GM19035 (cell line): ENCODE measurements around the gene VPS13A.

Experiments used
- ATAC-seq: cut with Tn5 transposase; IDR thresholded peaks from one replicate; pipeline ENCODE4 v1.9.1; 2021; ENCODE audit not compliant: unreplicated experiment

Gene VPS13A

GRCh38 chr9:77177143-77177893 is at the start of gene VPS13A:
Gene VPS13A, plus strand, starts transcription at chr9:77177534. Its CDS starts 171 bp downstream, at chr9:77177705.
- peak; percentile 87 for ATAC-seq

- ATAC-seq, result no peak
These were observed 49.1 kb upstream of the VPS13A start for GRCh38 chr9:77128125-77128789.

GRCh38 chr9:77131399-77131798 is 45.9 kb upstream of the VPS13A start:
- ATAC-seq, result no peak

DNA sequence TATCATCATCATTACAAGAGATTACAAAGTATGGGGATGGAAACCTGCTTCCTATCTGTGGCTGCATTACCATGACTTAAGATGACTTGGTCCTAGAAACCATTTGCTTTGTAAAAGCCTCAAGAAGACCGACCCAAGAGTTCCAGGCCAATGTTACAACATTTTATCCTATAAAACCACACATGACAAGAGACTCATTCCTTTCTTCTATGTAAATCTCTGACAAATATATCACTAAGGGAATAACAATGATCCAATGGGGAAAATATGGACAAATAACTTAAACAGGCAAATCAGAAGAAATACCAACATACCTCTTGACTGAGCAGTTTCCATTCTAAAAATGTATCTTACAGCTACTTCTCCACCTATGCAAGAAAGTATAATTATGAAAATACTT is 44.3 kb upstream of the VPS13A start:
- ATAC-seq, result no peak

DNA sequence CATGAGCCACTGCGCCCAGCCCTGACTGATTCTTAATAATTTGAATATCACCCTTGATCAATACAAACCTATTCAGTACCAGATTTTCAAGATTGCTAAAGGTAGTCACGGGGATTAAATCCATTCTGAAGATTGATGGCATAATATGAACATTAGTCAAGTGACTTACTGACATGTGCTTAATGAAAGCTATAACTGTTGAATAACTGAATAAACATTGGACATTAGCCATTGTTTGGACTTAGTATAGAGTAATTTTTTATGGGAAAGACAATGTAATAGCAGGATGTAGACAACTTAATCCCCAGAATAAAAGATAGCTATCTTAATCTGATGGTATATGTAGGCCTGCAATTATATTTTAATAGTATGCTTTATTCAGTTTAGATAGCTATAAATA is 35.0 kb upstream of the VPS13A start:
- no peak for ATAC-seq

DNA sequence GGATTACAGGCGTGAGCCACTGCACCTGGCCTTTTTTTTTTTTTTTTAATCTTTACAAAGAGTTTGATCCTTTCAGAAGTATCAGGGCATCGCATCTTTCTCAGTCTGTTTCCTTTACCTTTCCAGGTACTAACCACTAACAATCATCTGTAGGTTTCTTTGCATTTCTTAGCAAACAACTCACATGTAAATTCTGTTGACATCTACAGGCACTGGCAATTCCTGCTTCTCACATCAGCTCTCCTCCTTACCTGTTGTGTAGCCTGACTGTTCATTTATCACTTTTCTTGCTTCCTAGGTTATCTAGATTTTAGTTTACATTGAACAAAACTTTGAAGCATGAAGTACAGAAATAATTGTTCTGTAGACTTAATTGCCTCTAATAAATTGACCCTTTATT is 27.5 kb upstream of the VPS13A start:
- no peak for ATAC-seq

GRCh38 chr9:77152289-77152688 is 25.0 kb upstream of the VPS13A start:
- no peak for ATAC-seq

DNA sequence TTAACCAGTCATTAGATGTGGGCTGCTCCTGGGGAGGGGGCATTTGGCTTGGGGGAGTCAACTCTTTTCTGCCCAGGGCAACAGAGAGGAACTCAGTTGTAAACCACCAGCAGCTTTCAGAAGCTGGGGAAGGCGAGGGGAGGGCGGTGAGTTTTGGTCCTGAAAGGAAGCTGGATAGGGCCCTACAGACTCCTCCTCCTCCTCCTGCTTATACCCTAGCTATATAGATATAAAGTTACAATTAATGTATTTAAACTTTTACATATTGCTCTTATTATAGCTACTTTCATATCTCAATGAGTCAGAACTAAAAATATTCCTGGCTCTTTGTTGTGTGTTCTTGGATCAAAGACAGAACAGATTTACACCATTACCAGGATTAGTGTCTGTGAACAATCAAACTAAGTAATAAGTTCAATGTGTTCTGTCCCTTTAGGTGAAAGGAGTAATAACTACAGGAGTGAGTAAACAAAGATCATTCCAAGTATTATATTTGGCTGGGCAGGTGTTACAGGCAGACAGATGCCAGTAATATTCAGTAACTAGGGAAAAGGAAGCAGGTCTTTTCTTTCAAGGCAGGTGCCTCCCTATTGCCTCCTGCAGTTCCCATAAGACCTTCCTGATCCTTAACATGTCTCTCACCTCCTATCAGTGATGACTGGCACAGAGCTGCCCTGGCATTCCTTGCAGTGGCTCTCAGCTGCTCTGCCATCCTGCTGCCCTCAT is 20.5 kb upstream of the VPS13A start:
- ATAC-seq, result no peak

GRCh38 chr9:77158772-77159513 is 18.4 kb upstream of the VPS13A start:
- ATAC-seq, result no peak

DNA sequence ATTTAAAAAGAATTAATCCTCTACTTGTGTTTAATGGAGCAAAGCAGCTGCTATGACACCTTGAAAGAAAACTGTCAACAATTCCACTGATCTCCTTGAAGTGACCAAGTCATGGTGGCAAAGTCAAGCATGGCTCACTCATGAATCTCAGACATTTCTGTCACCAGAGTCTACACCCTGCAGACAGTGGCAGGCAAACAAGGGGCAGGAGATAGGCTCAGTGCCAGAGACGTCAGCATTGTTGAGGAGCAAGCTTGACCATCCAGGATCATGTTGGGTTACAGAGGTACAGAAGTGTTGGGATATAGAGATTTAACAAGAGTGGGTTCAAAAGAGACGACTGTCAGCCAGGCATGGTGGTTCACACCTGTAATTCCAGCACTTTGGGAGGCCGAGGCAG is 16.1 kb upstream of the VPS13A start:
- no peak for ATAC-seq

GRCh38 chr9:77161966-77162365 is 15.4 kb upstream of the VPS13A start:
- no peak for ATAC-seq

DNA sequence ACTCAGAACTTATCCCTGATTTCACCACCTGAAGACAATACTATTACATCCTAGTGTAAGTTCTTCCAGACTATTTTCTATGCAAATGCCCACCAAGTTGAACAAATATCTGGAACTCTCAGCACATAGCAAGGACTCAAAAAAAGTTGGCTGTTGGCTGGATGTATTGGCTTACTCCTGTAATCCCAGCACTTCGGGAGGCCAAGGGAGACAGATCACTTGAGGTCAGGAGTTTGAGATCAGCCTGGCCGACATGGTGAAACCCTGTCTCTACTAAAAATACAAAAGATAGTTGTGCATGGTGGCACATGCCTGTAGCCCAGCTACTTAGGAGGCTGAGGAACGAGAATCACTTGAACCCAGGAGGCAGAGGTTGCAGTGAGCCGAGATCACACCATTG is 15.0 kb upstream of the VPS13A start:
- no peak for ATAC-seq

- no peak for ATAC-seq
These were observed 13.4 kb upstream of the VPS13A start for GRCh38 chr9:77163884-77164283.

GRCh38 chr9:77166193-77166592 is 11.1 kb upstream of the VPS13A start:
- no peak for ATAC-seq

GRCh38 chr9:77170991-77171699 is 6.2 kb upstream of the VPS13A start:
- no peak for ATAC-seq

DNA sequence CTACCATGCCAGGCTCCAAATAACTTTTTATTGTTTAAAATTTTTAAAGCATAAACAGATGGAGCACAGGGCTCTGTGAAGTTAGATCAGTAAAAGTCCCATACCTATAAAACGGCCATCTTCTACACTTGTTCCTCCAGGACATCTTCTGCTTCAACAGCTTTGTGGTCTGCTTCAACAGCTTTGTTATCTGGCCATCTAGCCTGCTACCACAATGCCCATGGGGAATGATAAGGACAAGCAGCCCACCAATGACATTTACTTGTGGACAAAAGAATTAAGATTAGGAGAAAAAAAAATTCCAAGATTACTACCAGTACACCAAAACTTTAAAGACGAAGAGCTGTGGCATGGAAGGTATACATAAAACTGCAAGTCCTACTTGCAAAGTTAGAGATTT is 2.2 kb upstream of the VPS13A start:
- ATAC-seq, result no peak

DNA sequence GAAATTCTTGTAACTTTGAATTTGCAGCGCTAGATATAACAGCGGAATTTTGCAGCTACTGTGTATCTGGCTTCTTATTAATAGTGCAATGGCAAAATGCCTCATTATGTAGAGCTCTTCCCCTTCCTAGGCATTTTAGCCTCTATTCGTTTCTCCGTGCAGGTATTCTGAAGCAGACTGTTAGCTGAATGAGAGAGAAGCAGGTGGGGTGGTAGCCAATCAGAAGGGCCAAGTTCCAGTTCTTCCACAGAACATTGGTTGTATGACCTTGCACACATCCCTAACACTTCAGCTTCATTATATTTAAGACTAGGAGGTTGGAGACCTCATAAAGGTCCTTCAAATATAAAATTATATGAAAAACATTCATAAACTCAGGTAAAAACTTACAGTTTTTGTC is 1.2 kb upstream of the VPS13A start:
- no peak for ATAC-seq

- ATAC-seq, result no peak
These were observed 620 bp upstream of the VPS13A start for GRCh38 chr9:77176686-77177142.

- peak; percentile 23 for ATAC-seq
These were observed 810 bp downstream of the VPS13A start for GRCh38 chr9:77177894-77178794.

GRCh38 chr9:77180056-77180455 is 2.7 kb downstream of the VPS13A start:
- no peak for ATAC-seq
